A673 (cell line): ENCODE measurements around the gene TMOD3. TPM values are rescaled to one million over a fixed set of nuclear protein-coding genes. Genes with fewer than 3 reads are reported as not detected.
"Not testable (repeated sequence)": the region's sequence is repeated elsewhere in the genome, so short reads cannot be mapped to it uniquely, and the experiment has no call there.

Experiments used
- BruUV-seq: library from RNA; stranded (reverse); fragments of 400-500 nt; replicated peaks from 2 replicates; lab custom pipeline; 2021; lab: Mats Ljungman, UMichigan
- CTCF ChIA-PET: fragments of 300-600 bp; sonication (Branson Sonifier 250); formaldehyde crosslinking; loops from one replicate; lab custom pipeline; 2022; ENCODE audit warnings: antibody characterized with exemption; lab: Charles Lee
- POLR2A ChIA-PET: fragments of 300-600 bp; sonication (Branson Sonifier 250); formaldehyde crosslinking; loops from one replicate; lab custom pipeline; 2022; ENCODE audit warnings: antibody characterized with exemption; ENCODE audit not compliant: low non-redundant PET; lab: Charles Lee
- DNase-seq: peaks from one replicate; pipeline ENCODE4 v3.0.0-alpha.2; 2015; ENCODE audit warnings: low spot score
- H3K27ac ChIP-seq: fragments of 200-600 bp; sonication (generic); 2 replicates; pipeline ENCODE4 v1.5.1; 2016; ENCODE audit warnings: mixed run types, low read depth, mild to moderate bottlenecking, mixed read lengths, antibody characterized with exemption, low read length; ENCODE audit not compliant: poor library complexity, severe bottlenecking
- H3K27me3 ChIP-seq: fragments of 200-600 bp; sonication (generic); replicated peaks from 2 replicates; pipeline ENCODE4 v1.6.1; 2017; ENCODE audit warnings: mixed run types, low read depth, mild to moderate bottlenecking, mixed read lengths, antibody characterized with exemption, low read length; ENCODE audit not compliant: insufficient read depth, poor library complexity
- H3K36me3 ChIP-seq: fragments of 200-600 bp; sonication (generic); 2 replicates; pipeline ENCODE4 v1.6.1; 2016; ENCODE audit warnings: mixed run types, mild to moderate bottlenecking, mixed read lengths, antibody characterized with exemption, low read length; ENCODE audit not compliant: insufficient read depth, poor library complexity, severe bottlenecking
- H3K4me1 ChIP-seq: fragments of 200-600 bp; sonication (generic); 2 replicates; pipeline ENCODE4 v1.6.1; 2017; ENCODE audit warnings: mixed run types, mild to moderate bottlenecking, mixed read lengths, antibody characterized with exemption, low read length; ENCODE audit not compliant: insufficient read depth, poor library complexity, severe bottlenecking
- H3K4me3 ChIP-seq: fragments of 200-600 bp; sonication (generic); 2 replicates; pipeline ENCODE4 v1.5.1; 2016; ENCODE audit warnings: low read depth, mixed run types, mild to moderate bottlenecking, mixed read lengths, low read length; ENCODE audit not compliant: poor library complexity, severe bottlenecking
- H3K9me3 ChIP-seq: fragments of 200-600 bp; sonication (generic); 2 replicates; pipeline ENCODE4 v1.6.1; 2016; ENCODE audit warnings: mixed run types, low read depth, mild to moderate bottlenecking, mixed read lengths, antibody characterized with exemption, low read length; ENCODE audit not compliant: poor library complexity, severe bottlenecking
- EZH2 ChIP-seq: fragments of 200-600 bp; sonication (generic); IDR thresholded peaks from 2 replicates; pipeline ENCODE4 v1.6.1; 2017; ENCODE audit warnings: borderline replicate concordance, low read depth, mild to moderate bottlenecking, mixed read lengths, antibody characterized with exemption, low read length; ENCODE audit not compliant: poor library complexity, severe bottlenecking
- intact Hi-C: fragments of 100-400 bp; cut with micrococcal nuclease; formaldehyde crosslinking; loops from one replicate; pipeline ENCODE4 v1.10.0; 2022; ENCODE audit not compliant: unreplicated experiment
- total RNA-seq: library from RNA; stranded (reverse); gene quantifications from 2 replicates; pipeline ENCODE4 v1.2.3, GENCODE V29; 2021
- TF ChIP-seq, protein P1 (sequence below): fragments of 300-800, 200-600 bp; sonication (generic); conservative IDR thresholded peaks from 2 replicates; pipeline ENCODE4 v1.5.1; 2017; ENCODE audit warnings: low read depth, mild to moderate bottlenecking, antibody characterized with exemption, low read length, moderate library complexity, mixed read lengths

The TMOD3 gene
- total RNA-seq, 1 experiment from 2014 or later, result 66.6 TPM

DNA sequence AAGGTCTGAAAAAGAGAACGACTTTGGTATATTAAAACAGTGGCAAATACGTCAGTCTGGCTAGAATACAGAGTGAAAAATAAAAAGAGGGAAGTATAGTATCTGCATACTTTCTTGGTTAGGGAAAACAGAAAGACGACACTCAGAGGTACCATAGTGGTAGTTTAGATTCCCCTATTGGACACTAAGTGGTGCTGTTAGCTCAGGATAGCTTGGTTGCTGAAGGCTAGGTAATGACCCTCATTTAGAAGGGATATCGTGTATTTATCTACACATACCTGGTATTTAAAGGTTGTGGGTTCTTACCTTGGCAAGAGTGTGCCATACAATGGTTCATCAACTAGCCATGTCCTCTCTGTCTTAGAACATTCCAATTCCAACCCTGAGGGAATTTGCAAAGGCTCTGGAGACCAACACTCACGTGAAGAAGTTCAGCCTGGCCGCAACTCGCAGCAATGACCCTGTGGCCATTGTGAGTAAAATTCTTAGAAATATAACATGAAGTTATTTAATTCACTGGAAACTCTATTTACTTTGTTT is 47.0 kb upstream of the TMOD3 start:
- ChIA-PET CTCF (interaction anchor here (0.5 to 1.0 kb wide), 2 partner anchors 101 to 296 kb away, joined by 3 read pairs; no protein-coding TSS in a partner anchor), POLR2A (interaction anchor here (0.5 kb wide), 1 partner anchor 20 kb away, joined by 3 read pairs; no protein-coding TSS in a partner anchor)
- BruUV-seq, result no TSS peak
- Histone ChIP-seq H3K9me3 (no peaks in the 10 kb centered on the region), H3K4me3 (no peak overlapping the region), H3K36me3 (no peaks in the 10 kb centered on the region), H3K27ac (no peak overlapping the region), H3K4me1 (no peaks in the 10 kb centered on the region), H3K27me3 (no peaks in the 10 kb centered on the region)
- TF ChIP-seq, protein P1, sequence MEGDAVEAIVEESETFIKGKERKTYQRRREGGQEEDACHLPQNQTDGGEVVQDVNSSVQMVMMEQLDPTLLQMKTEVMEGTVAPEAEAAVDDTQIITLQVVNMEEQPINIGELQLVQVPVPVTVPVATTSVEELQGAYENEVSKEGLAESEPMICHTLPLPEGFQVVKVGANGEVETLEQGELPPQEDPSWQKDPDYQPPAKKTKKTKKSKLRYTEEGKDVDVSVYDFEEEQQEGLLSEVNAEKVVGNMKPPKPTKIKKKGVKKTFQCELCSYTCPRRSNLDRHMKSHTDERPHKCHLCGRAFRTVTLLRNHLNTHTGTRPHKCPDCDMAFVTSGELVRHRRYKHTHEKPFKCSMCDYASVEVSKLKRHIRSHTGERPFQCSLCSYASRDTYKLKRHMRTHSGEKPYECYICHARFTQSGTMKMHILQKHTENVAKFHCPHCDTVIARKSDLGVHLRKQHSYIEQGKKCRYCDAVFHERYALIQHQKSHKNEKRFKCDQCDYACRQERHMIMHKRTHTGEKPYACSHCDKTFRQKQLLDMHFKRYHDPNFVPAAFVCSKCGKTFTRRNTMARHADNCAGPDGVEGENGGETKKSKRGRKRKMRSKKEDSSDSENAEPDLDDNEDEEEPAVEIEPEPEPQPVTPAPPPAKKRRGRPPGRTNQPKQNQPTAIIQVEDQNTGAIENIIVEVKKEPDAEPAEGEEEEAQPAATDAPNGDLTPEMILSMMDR, result peak; percentile 61
- no peak for TF ChIP-seq EZH2
- intact Hi-C loops, result loop anchor here (5.0 to 10.0 kb wide), 6 partner anchors 120 to 952 kb away; no protein-coding TSS in a partner anchor
- DNase-seq, result peak; percentile 46

- CTCF ChIA-PET, result no interaction called here
- POLR2A ChIA-PET, result no interaction called here
- H3K36me3 ChIP-seq, result no peaks in the 10 kb centered on the region
- H3K9me3 ChIP-seq, result no peaks in the 10 kb centered on the region
- DNase-seq, result no peak
- no peak overlapping the region for H3K27ac ChIP-seq
- H3K4me1 ChIP-seq, result no peaks in the 10 kb centered on the region
- no TSS peak for BruUV-seq
- TF ChIP-seq EZH2, result no peak
- TF ChIP-seq, protein P1, result no peak
- intact Hi-C loops, result loop anchor here (5.0 to 10.0 kb wide), 6 partner anchors 118 to 951 kb away; no protein-coding TSS in a partner anchor
- H3K27me3 ChIP-seq, result no peaks in the 10 kb centered on the region
- no peak overlapping the region for H3K4me3 ChIP-seq
Observed at GRCh38 chr15:51783967-51784366, 45.5 kb upstream of the TMOD3 start.

GRCh38 chr15:51787130-51787529 is 42.3 kb upstream of the TMOD3 start:
- H3K4me3 ChIP-seq, H3K27me3 ChIP-seq, DNase-seq, H3K4me1 ChIP-seq, H3K36me3 ChIP-seq, BruUV-seq, POLR2A ChIA-PET, H3K27ac ChIP-seq, H3K9me3 ChIP-seq: not testable (repeated sequence)
- intact Hi-C loops, result loop anchor here (10.0 kb wide), 2 partner anchors 358 to 948 kb away; no protein-coding TSS in a partner anchor
- CTCF ChIA-PET, result interaction anchor here (1.9 kb wide), 1 partner anchor 10 kb away, joined by 5 read pairs; no protein-coding TSS in a partner anchor

DNA sequence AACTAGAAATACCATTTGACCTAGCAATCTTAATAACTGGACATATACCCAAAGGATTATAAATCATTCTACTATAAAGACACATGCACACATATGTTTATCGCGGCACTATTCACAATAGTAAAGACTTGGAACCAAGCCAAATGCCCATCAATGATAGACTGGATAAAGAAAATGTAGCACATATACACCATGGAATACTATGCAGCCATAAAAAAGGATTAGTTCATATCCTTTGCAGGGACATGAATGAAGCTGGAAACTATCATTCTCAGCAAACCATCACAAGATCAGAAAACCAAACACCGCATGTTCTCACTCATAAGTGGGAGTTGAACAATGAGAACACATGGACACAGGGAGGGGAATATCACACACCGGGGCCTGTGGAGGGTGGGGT is 37.0 kb upstream of the TMOD3 start:
- POLR2A ChIA-PET, H3K4me1 ChIP-seq: not testable (repeated sequence)

More for the DNA sequence above, 37.0 kb upstream of the TMOD3 start:
- H3K36me3 ChIP-seq, CTCF ChIA-PET, intact Hi-C loops, H3K9me3 ChIP-seq, H3K27me3 ChIP-seq, DNase-seq, H3K4me3 ChIP-seq, H3K27ac ChIP-seq, BruUV-seq: not testable (repeated sequence)
